Liver (tissue), 9 donors: ENCODE measurements around the gene ILF3. TPM values are rescaled to one million over a fixed set of nuclear protein-coding genes. Genes with fewer than 3 reads are reported as not detected.

Source experiments
- DNase-seq: peaks from one replicate; pipeline ENCODE4 v3.0.0-alpha.2; 2017; ENCODE audit warnings: low spot score
- H3K27ac ChIP-seq, 2 donors: one replicate each; pipeline ENCODE4 v1.7.0; 2013; ENCODE audit warnings: inconsistent platforms in 2 of 2, low read length in 2 of 2, control low read depth in 1 of 2, low read depth in 1 of 2, mild to moderate bottlenecking in 1 of 2
- H3K27me3 ChIP-seq, 4 donors: one replicate each; pipeline versions ENCODE4 v1.6.1 to v1.7.0; 2013; ENCODE audit warnings: low read length in 3 of 4, inconsistent platforms in 1 of 4, mild to moderate bottlenecking in 1 of 4, moderate library complexity in 1 of 4; ENCODE audit not compliant: control insufficient read depth in 4 of 4, insufficient read depth in 4 of 4
- H3K36me3 ChIP-seq, 4 donors: one replicate each; pipeline versions ENCODE4 v1.6.1 to v1.7.0; 2013; ENCODE audit warnings: low read length in 3 of 4, mild to moderate bottlenecking in 3 of 4, low read depth in 1 of 4, moderate library complexity in 1 of 4; ENCODE audit not compliant: control insufficient read depth in 4 of 4, insufficient read depth in 3 of 4
- H3K4me1 ChIP-seq, 4 donors: one replicate each; pipeline versions ENCODE4 v1.6.1 to v1.7.0; 2013; ENCODE audit warnings: low read length in 3 of 4, mild to moderate bottlenecking in 3 of 4, moderate library complexity in 1 of 4; ENCODE audit not compliant: control insufficient read depth in 4 of 4, insufficient read depth in 4 of 4
- H3K4me3 ChIP-seq, 3 donors: one replicate each; pipeline versions ENCODE4 v1.6.1 to v1.7.0; 2013; ENCODE audit warnings: low read length in 3 of 3, control low read depth in 1 of 3, low read depth in 1 of 3, mild to moderate bottlenecking in 1 of 3
- H3K9ac ChIP-seq, 2 donors: one replicate each; pipeline ENCODE4 v1.7.0; 2013; ENCODE audit warnings: low read length in 2 of 2, mild to moderate bottlenecking in 2 of 2, moderate library complexity in 2 of 2, control low read depth in 1 of 2, low read depth in 1 of 2
- H3K9me3 ChIP-seq, 4 donors: one replicate each; pipeline versions ENCODE4 v1.6.1 to v1.7.0; 2013; ENCODE audit warnings: low read length in 3 of 4; ENCODE audit not compliant: control insufficient read depth in 4 of 4
- CTCF ChIP-seq: fragments of 150-350 bp; IDR thresholded peaks from 2 replicates; pipeline ENCODE4 v1.5.1; 2017; ENCODE audit warnings: improper control_type of control experiment, low read depth, low read length; ENCODE audit not compliant: missing input control
- EGR1 ChIP-seq, 2 donors: IDR thresholded peaks; 2 replicates each; pipeline ENCODE4 v1.6.1; 2016 to 2018; ENCODE audit warnings: antibody characterized with exemption in 2 of 2, low read depth in 2 of 2
- FOXA1 ChIP-seq: IDR thresholded peaks from 2 replicates; pipeline ENCODE4 v1.6.1; 2016; ENCODE audit warnings: antibody characterized with exemption
- FOXA2 ChIP-seq: IDR thresholded peaks from 2 replicates; pipeline ENCODE4 v1.6.1; 2016; ENCODE audit warnings: antibody characterized with exemption
- GABPA ChIP-seq, 2 donors: IDR thresholded peaks in 1 of 2; conservative IDR thresholded peaks in 1 of 2; 2 replicates each; pipeline ENCODE4 v1.6.1; 2016; ENCODE audit warnings: antibody characterized with exemption in 2 of 2, mild to moderate bottlenecking in 1 of 2, moderate library complexity in 1 of 2
- HNF4A ChIP-seq, 2 donors: conservative IDR thresholded peaks; 2 replicates each; pipeline ENCODE4 v1.6.1; 2016; ENCODE audit warnings: antibody characterized with exemption in 2 of 2, mild to moderate bottlenecking in 2 of 2
- HNF4G ChIP-seq: IDR thresholded peaks from 2 replicates; pipeline ENCODE4 v1.6.1; 2016; ENCODE audit warnings: antibody characterized with exemption
- JUND ChIP-seq, 2 donors: IDR thresholded peaks; 2 replicates each; pipeline ENCODE4 v1.6.1; 2016; ENCODE audit warnings: antibody characterized with exemption in 2 of 2
- NR2F2 ChIP-seq: IDR thresholded peaks from 2 replicates; pipeline ENCODE4 v1.6.1; 2016; ENCODE audit warnings: antibody characterized with exemption
- RAD21 ChIP-seq, 2 donors: IDR thresholded peaks; 2 replicates each; pipeline ENCODE4 v1.6.1; 2016; ENCODE audit warnings: antibody characterized with exemption in 2 of 2, mild to moderate bottlenecking in 2 of 2
- REST ChIP-seq: IDR thresholded peaks from 2 replicates; pipeline ENCODE4 v1.6.1; 2016; ENCODE audit warnings: antibody characterized with exemption, mild to moderate bottlenecking
- RXRA ChIP-seq, 2 donors: IDR thresholded peaks; 2 replicates each; pipeline ENCODE4 v1.6.1; 2017 to 2018; ENCODE audit warnings: antibody characterized with exemption in 2 of 2, mild to moderate bottlenecking in 1 of 2
- SP1 ChIP-seq: IDR thresholded peaks from 2 replicates; pipeline ENCODE4 v1.6.1; 2018; ENCODE audit warnings: antibody characterized with exemption, mild to moderate bottlenecking
- TAF1 ChIP-seq: conservative IDR thresholded peaks from 2 replicates; pipeline ENCODE4 v1.6.1; 2016; ENCODE audit warnings: antibody characterized with exemption, mild to moderate bottlenecking
- YY1 ChIP-seq: IDR thresholded peaks from 2 replicates; pipeline ENCODE4 v1.6.1; 2016; ENCODE audit warnings: antibody characterized with exemption, mild to moderate bottlenecking
- ZBTB33 ChIP-seq: IDR thresholded peaks from 2 replicates; pipeline ENCODE4 v1.6.1; 2016; ENCODE audit warnings: antibody characterized with exemption
- whole genome bisulfite sequencing: extraction: QIAGEN DNeasy Blood & Tissue Kit; methylation state at CpG from one replicate; pipeline ENCODE4 v1.1.7; 2013; 5-methylcytosine and 5-hydroxymethylcytosine counted together
- polyA plus RNA-seq, 2 donors: library from polyadenylated mRNA; stranded (reverse) in 1 of 2; unstranded in 1 of 2; fragments of 200-250 nt in 1 of 2; fragments of >200 nt in 1 of 2; fragmentation: Nextera tagmentation in 1 of 2; extraction: Ambion mirVana in 1 of 2; gene quantifications; one replicate each; pipeline versions ENCODE4 v1.2.1 to v1.2.3, GENCODE V29; 2013 to 2015
- total RNA-seq, 2 donors: library from RNA; depleted of rRNA; stranded (reverse); fragments of >200 nt; gene quantifications; one replicate each; pipeline ENCODE4 v1.2.3, GENCODE V29; 2014
- TF ChIP-seq, protein P1 (sequence below): IDR thresholded peaks from 2 replicates; pipeline ENCODE4 v1.6.1; 2016; ENCODE audit warnings: antibody characterized with exemption
- TF ChIP-seq, protein P2 (sequence below): IDR thresholded peaks from 2 replicates; pipeline ENCODE4 v1.6.1; 2016; ENCODE audit warnings: antibody characterized with exemption
- donor health status: healthy.
- donor health status: healthy.
- donor health status: healthy.
- donor health status: healthy.
- donor health status: healthy.

Gene ILF3
- total and polyA plus RNA-seq, 4 donors, result 31.7 to 85.1 (median 42.9) TPM

GRCh38 chr19:10655457-10656312 is 1.5 kb downstream of the ILF3 start:
- 13% methylated on average over 16 of the region's 16 CpGs for WGBS
- DNase-seq, result no peak
- peak overlapping the region; percentile 62 to 98 for H3K27ac ChIP-seq
- peak overlapping the region; percentile 65 to 89 for H3K9ac ChIP-seq
- no peaks in the 10 kb centered on the region for H3K27me3 ChIP-seq
- H3K4me1 ChIP-seq, result peaks cover 0 to 27% (median 22%) of the 10 kb centered on the region in 4 donors
- peaks cover 0 to 3% (median under 1%) of the 10 kb centered on the region in 4 donors for H3K36me3 ChIP-seq
- peak overlapping the region; percentile 62 to 97 (median 89) for H3K4me3 ChIP-seq
- H3K9me3 ChIP-seq, result no peaks in the 10 kb centered on the region
- TF ChIP-seq GABPA (IDR thresholded peaks at IDR 0.05 in 1 of 2, conservative IDR thresholded peaks at IDR 0.05 in 1 of 2) (no peak), FOXA2 (no peak), CTCF (no peak), EGR1 (IDR thresholded peaks at IDR 0.05; ENCODE audit: low read depth in 2 of 2) (no peak), SP1 (no peak), NR2F2 (no peak), HNF4A (conservative IDR thresholded peaks at IDR 0.05) (no peak)
- TF ChIP-seq, protein P1, sequence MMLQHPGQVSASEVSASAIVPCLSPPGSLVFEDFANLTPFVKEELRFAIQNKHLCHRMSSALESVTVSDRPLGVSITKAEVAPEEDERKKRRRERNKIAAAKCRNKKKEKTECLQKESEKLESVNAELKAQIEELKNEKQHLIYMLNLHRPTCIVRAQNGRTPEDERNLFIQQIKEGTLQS, result no peak

- H3K9ac ChIP-seq, result no peak overlapping the region
- WGBS, result 92% methylated on average over 5 of the region's 5 CpGs
- no peaks in the 10 kb centered on the region for H3K27me3 ChIP-seq
- no peaks in the 10 kb centered on the region for H3K9me3 ChIP-seq
- H3K36me3 ChIP-seq, result peaks cover 0 to 4% (median 3%) of the 10 kb centered on the region in 4 donors
- DNase-seq, result no peak
- TF ChIP-seq HNF4A (conservative IDR thresholded peaks at IDR 0.05) (no peak), CTCF (no peak), FOXA1 (no peak), FOXA2 (no peak), GABPA (IDR thresholded peaks at IDR 0.05 in 1 of 2, conservative IDR thresholded peaks at IDR 0.05 in 1 of 2) (no peak), NR2F2 (no peak), SP1 (no peak), HNF4G (no peak), EGR1 (IDR thresholded peaks at IDR 0.05; ENCODE audit: low read depth in 2 of 2) (no peak), TAF1 (no peak), REST (no peak), YY1 (no peak), RXRA (IDR thresholded peaks at IDR 0.05) (no peak), JUND (IDR thresholded peaks at IDR 0.05) (no peak), ZBTB33 (no peak), RAD21 (IDR thresholded peaks at IDR 0.05) (no peak)
- TF ChIP-seq, protein P1, result no peak
- TF ChIP-seq, protein P2, sequence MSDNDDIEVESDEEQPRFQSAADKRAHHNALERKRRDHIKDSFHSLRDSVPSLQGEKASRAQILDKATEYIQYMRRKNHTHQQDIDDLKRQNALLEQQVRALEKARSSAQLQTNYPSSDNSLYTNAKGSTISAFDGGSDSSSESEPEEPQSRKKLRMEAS, result no peak
- no peak overlapping the region for H3K27ac ChIP-seq
- no peak overlapping the region for H3K4me3 ChIP-seq
- peaks cover 0 to 23% (median 21%) of the 10 kb centered on the region in 4 donors for H3K4me1 ChIP-seq
Measured at GRCh38 chr19:10660346-10660745, 6.2 kb downstream of the ILF3 start.
